WI38 (cell line): ENCODE results near the gene SOX12.
A peak's percentile ranks its signal among the peaks of the same experiment; 100 is the strongest.

Experiments used
- H3K4me3 ChIP-seq: 2 replicates; pipeline ENCODE4 v1.5.1; 2011; ENCODE audit warnings: low read depth, mild to moderate bottlenecking, control low read depth, low read length
- TF ChIP-seq, protein P1 (sequence below): IDR thresholded peaks from 2 replicates; pipeline ENCODE4 v1.5.1; 2012; ENCODE audit warnings: low read depth, mild to moderate bottlenecking, control low read depth, low read length

SOX12 gene

DNA sequence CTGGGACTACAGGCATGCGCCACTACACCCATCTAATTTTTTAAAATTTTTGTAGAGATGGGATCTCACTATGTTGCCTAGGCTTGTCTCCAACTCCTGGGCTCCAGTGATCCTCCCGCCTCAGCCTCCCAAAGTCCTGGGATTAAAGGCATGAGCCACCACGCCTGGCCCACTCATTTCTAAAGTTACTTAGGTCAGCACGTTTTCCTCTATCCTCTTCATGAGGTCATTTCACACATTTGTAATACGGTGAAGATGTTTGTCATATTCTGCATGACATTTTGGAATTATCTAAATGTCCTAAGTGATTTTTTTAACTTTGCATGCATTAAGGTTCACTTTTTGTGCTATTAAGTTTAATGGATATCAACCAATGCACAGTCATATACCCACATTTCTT lies 11.9 kb upstream of the SOX12 start:
- TF ChIP-seq, protein P1, sequence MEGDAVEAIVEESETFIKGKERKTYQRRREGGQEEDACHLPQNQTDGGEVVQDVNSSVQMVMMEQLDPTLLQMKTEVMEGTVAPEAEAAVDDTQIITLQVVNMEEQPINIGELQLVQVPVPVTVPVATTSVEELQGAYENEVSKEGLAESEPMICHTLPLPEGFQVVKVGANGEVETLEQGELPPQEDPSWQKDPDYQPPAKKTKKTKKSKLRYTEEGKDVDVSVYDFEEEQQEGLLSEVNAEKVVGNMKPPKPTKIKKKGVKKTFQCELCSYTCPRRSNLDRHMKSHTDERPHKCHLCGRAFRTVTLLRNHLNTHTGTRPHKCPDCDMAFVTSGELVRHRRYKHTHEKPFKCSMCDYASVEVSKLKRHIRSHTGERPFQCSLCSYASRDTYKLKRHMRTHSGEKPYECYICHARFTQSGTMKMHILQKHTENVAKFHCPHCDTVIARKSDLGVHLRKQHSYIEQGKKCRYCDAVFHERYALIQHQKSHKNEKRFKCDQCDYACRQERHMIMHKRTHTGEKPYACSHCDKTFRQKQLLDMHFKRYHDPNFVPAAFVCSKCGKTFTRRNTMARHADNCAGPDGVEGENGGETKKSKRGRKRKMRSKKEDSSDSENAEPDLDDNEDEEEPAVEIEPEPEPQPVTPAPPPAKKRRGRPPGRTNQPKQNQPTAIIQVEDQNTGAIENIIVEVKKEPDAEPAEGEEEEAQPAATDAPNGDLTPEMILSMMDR = no peak
- H3K4me3 ChIP-seq = no peak overlapping the region

DNA sequence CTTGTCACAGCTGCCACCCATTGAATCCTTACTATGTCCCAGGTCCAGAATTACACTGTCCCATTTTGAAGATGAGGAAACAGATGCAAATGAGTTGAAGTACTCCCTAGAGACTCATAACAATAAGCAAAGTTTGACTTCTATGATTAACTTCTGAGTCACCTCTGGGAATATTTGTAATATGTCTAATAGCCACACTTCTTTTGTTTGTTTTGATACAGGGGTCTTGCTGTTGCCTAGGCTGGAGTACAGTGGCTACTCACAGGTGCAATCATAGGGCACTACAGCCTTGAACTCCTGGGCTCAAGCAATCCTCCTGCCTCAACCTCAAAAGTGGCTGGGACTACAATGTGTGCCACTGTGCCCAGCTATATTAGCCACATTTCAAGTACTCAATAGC lies 11.4 kb upstream of the SOX12 start:
- no peak overlapping the region for H3K4me3 ChIP-seq
- TF ChIP-seq, protein P1 = no peak

DNA sequence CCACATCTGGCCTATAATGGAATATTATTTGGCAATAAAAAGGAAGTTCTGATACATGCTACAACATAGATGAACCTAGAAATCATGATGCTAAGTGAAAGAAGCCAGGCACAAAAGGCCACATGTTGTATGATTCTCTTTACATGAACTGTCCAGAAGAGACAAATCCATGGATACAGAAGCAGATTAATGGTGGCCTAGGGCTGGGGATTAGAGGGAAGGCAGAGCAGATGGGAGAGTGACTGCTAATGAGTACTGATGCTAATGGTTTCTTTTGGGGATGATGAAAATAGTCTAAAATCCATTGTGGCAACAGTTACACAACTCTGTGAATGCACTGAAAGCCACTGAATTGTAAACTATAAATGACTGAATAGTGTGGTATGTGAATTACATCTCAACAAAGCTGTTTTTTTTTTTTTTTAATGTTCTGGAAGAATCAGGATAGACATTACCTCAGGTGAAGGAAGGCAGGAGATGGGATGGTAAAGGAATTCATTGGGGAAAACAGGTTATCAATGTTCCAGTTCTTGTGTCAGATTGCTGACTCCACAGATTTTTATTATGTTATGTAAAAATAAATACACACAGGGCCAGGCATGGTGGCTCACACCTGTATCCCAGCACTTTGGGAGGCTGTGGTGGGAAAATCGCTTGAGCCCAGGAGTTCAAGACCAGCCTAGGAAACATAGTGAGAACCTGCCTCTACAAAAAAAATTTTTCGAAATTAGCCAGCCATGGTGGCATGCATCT lies 8.9 kb upstream of the SOX12 start:
- H3K4me3 ChIP-seq = no peak overlapping the region
- TF ChIP-seq, protein P1 = no peak

DNA sequence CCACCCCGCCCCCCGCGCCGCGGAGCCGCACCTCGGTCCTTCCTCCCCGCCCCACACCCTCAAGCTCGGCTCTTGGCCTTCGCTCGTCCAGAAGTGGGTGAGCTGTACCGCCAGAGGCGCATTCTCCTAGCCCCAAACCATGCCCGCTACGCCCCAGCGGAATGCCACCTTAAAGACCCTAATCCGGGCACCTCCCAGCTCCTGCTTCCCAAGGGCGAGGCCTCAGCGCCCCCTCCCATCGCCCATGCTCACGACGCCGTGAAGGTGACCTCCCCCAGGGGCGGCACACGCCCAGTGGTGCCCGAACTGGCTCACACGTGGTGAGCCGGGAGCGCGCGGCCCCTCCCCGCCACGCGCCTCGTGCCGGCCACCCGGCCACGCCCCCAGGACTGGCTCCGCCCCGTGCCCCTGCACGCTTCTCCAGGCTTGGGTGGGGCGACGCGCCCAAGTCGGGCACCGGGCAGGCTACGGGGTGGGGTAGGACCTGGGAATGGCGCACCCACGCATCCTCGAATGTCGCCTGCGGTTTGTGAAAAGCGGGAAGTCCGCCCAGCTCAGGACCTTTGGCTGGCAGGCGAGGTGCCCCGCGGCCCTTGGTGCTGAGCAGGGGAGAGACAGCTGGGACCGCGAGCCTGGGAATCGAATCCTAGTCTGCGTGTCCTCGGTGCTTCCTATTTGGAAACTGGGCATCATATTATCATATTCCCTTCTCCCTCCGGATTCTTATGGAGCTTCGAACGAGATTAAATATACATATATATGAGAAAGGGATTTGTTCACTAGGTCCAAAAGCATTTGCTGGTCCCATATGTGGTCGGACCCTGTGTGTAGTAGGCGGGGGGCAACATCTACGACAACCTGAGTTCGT lies 941 bp upstream of the SOX12 start:
- TF ChIP-seq, protein P1 = no peak
- peak overlapping the region; percentile 81 for H3K4me3 ChIP-seq

DNA sequence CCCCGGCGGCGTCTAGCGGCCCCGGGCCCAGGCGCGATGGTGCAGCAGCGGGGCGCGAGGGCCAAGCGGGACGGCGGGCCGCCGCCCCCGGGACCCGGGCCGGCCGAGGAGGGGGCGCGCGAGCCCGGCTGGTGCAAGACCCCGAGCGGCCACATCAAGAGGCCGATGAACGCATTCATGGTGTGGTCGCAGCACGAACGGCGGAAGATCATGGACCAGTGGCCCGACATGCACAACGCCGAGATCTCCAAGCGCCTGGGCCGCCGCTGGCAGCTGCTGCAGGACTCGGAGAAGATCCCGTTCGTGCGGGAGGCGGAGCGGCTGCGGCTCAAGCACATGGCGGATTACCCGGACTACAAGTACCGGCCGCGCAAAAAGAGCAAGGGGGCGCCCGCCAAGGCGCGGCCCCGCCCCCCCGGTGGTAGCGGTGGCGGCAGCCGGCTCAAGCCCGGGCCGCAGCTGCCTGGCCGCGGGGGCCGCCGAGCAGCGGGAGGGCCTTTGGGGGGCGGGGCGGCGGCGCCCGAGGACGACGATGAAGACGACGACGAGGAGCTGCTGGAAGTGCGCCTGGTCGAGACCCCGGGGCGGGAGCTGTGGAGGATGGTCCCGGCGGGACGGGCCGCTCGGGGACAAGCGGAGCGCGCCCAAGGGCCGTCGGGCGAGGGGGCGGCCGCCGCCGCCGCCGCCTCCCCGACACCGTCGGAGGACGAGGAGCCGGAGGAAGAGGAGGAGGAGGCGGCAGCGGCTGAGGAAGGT lies 715 bp downstream of the SOX12 start:
- TF ChIP-seq, protein P1 = no peak
- H3K4me3 ChIP-seq = peak overlapping the region; percentile 83

DNA sequence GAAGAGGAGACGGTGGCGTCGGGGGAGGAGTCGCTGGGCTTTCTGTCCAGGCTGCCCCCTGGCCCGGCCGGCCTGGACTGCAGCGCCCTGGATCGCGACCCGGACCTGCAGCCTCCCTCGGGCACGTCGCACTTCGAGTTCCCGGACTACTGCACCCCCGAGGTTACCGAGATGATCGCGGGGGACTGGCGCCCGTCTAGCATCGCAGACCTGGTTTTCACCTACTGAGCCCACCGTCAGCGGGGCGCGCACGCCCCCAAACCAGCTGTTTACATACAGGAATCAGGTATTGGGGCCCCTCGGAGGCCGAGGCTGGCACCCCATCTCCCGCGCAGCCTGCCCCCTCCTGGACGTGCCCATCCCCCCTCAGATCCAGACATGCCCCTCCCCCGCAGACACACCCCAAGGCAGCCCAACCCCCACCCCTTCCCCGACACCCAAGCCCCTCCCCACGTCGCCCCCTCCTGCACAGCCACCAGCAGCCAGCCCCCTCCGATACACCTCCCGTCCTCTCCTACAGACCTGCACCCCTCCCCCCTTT lies 1.4 kb downstream of the SOX12 start:
- TF ChIP-seq, protein P1 = no peak

More for the DNA sequence above, 1.4 kb downstream of the SOX12 start:
- H3K4me3 ChIP-seq = peak overlapping the region; percentile 83
